Prostate gland (tissue), 2 donors: Measurements from ENCODE around the gene NPR2. TPM values are rescaled to one million over a fixed set of nuclear protein-coding genes. Genes with fewer than 3 reads are reported as not detected.

Source experiments
- DNase-seq: peaks from one replicate; pipeline ENCODE4 v3.0.0-alpha.2; 2019; ENCODE audit warnings: low spot score
- H3K27ac ChIP-seq, 2 donors: fragments of 200-600 bp; sonication (generic); 2 replicates each; pipeline ENCODE4 v1.5.1; 2017 to 2019
- H3K27me3 ChIP-seq: fragments of 200-600 bp; sonication (generic); replicated peaks from 2 replicates; pipeline ENCODE4 v1.5.1; 2019; ENCODE audit not compliant: insufficient read depth
- H3K36me3 ChIP-seq, 2 donors: fragments of 200-600 bp; sonication (generic); 1 replicate in 1 of 2; 2 replicates in 1 of 2; pipeline versions ENCODE4 v1.5.1 to v1.8.1; 2017 to 2019
- H3K4me1 ChIP-seq: fragments of 200-600 bp; sonication (generic); replicated peaks from 2 replicates; pipeline ENCODE4 v1.5.1; 2019
- H3K4me3 ChIP-seq, 2 donors: fragments of 200-600 bp; sonication (generic); 2 replicates each; pipeline ENCODE4 v1.5.1; 2017 to 2019
- H3K9me3 ChIP-seq: fragments of 200-600 bp; sonication (generic); 2 replicates; pipeline ENCODE4 v1.5.1; 2017
- CTCF ChIP-seq, 4 experiments: fragments of 200-600 bp in 2 of 4; fragments of 450-650 bp in 2 of 4; sonication (generic) in 2 of 4; IDR thresholded peaks; 1 replicate in 3 of 4; 2 replicates in 1 of 4; pipeline ENCODE4 v1.5.1; 2016 to 2019; ENCODE audit warnings: antibody characterized with exemption in 4 of 4, mild to moderate bottlenecking in 2 of 4, moderate library complexity in 2 of 4
- POLR2A ChIP-seq: fragments of 450-650 bp; IDR thresholded peaks from one replicate; pipeline ENCODE4 v1.6.1; 2016; ENCODE audit warnings: antibody characterized with exemption, mild to moderate bottlenecking
- POLR2AphosphoS5 ChIP-seq: sonication (generic); formaldehyde crosslinking; IDR thresholded peaks from one replicate; pipeline ENCODE4 v1.6.1; 2017; ENCODE audit warnings: antibody characterized with exemption
- WGBS: methylation state at CpG from one replicate; pipeline ENCODE4 v1.1.5; 2018; 5-methylcytosine and 5-hydroxymethylcytosine counted together
- intact Hi-C: fragments of 100-400 bp; cut with DNase I; formaldehyde crosslinking; loops from one replicate; pipeline ENCODE4 v1.14.2; 2022
- total RNA-seq, 2 donors: library from RNA; depleted of rRNA; stranded (reverse); fragments of >200 nt; gene quantifications; one replicate each; pipeline ENCODE4 v1.1.0, GENCODE V29; 2016

Gene NPR2
- total RNA-seq, 2 donors from 2014 or later, result 17.3 to 33.2 TPM

DNA sequence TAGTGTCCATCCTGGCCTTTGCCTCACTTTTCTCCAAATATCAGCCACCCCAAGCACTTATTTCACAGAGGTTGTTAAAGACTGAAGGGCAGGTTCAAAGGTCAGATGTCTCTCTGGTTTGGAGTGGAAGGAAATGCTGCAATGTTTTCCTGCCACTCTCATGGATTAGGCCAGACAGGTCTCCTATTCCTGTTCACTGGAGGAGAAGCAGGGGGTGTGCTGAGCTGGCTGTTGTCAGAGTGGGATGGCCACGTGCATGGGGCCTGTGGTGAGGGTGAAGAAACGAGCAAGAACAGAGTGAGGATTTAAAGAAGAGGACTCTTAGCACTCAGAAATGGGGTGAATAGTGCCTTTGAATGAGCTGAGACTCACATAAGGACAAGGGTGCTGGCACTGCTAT, 44.4 kb downstream of the NPR2 start:
- Histone ChIP-seq H3K9me3 (no peaks in the 10 kb centered on the region), H3K4me1 (peaks cover 29% of the 10 kb centered on the region), H3K4me3 (no peak overlapping the region), H3K27me3 (no peaks in the 10 kb centered on the region), H3K27ac (no peak overlapping the region), H3K36me3 (no peaks in the 10 kb centered on the region)
- no peak for DNase-seq
- WGBS, result 83% methylated on average over 2 of the region's 2 CpGs
- intact Hi-C loops, result no loop called here
- TF ChIP-seq CTCF (IDR thresholded peaks at IDR 0.05) (no peak), POLR2AphosphoS5 (no peak), POLR2A (no peak)

DNA sequence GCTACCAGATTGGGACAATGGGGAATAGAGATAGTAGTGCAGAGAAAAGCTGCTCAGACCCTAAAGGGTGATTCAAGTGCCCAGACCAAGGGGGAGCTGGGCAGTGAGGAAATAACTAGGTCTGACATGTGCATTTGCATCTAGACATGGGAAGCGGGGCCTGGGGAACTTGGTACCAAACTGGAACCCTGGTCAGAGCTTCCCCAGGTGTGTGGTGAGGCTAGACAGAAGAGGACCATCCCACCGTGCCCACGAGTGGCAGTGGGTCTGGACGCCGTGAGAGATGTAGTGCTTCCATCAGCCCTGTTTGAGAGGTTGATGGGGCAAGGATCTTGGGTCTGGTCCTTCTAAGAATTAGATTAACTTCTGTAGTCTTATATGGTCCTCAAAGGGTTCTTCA, 45.2 kb downstream of the NPR2 start:
- 95% methylated on average over 5 of the region's 5 CpGs for WGBS
- intact Hi-C loops, result no loop called here
- H3K36me3 ChIP-seq, result no peaks in the 10 kb centered on the region
- TF ChIP-seq POLR2AphosphoS5 (no peak), CTCF (IDR thresholded peaks at IDR 0.05) (no peak), POLR2A (no peak)
- no peak overlapping the region for H3K27ac ChIP-seq
- H3K4me1 ChIP-seq, result peaks cover 23% of the 10 kb centered on the region
- H3K27me3 ChIP-seq, result no peaks in the 10 kb centered on the region
- DNase-seq, result no peak
- no peaks in the 10 kb centered on the region for H3K9me3 ChIP-seq
- no peak overlapping the region for H3K4me3 ChIP-seq

DNA sequence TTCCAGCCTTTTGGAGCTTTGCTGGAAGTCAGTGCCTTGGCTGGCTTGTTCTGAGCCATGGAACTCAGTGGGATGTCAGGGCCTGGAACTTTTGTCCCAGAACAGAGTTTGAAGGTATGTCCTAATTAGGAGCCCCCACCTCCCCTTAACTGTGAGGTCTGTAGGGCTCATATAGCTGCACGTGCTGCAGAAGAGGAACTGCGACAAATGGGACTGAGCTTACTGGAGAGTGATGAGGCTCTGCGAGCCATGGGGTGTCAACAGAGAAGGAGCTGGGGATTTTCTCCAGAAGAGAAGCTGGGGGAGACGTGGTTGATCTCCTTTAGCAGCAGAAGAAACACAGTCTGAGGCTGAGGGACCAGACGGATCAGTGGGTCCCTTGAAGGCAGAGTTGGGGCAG, 48.5 kb downstream of the NPR2 start:
- 95% methylated on average over 5 of the region's 5 CpGs for WGBS
- TF ChIP-seq CTCF (IDR thresholded peaks at IDR 0.05), result no peak
- no peak for TF ChIP-seq POLR2AphosphoS5
- TF ChIP-seq POLR2A, result no peak
- Histone ChIP-seq H3K4me1 (no peaks in the 10 kb centered on the region), H3K9me3 (no peaks in the 10 kb centered on the region), H3K36me3 (no peaks in the 10 kb centered on the region), H3K27me3 (no peaks in the 10 kb centered on the region), H3K27ac (no peak overlapping the region), H3K4me3 (no peak overlapping the region)
- DNase-seq, result no peak
- intact Hi-C loops, result no loop called here

DNA sequence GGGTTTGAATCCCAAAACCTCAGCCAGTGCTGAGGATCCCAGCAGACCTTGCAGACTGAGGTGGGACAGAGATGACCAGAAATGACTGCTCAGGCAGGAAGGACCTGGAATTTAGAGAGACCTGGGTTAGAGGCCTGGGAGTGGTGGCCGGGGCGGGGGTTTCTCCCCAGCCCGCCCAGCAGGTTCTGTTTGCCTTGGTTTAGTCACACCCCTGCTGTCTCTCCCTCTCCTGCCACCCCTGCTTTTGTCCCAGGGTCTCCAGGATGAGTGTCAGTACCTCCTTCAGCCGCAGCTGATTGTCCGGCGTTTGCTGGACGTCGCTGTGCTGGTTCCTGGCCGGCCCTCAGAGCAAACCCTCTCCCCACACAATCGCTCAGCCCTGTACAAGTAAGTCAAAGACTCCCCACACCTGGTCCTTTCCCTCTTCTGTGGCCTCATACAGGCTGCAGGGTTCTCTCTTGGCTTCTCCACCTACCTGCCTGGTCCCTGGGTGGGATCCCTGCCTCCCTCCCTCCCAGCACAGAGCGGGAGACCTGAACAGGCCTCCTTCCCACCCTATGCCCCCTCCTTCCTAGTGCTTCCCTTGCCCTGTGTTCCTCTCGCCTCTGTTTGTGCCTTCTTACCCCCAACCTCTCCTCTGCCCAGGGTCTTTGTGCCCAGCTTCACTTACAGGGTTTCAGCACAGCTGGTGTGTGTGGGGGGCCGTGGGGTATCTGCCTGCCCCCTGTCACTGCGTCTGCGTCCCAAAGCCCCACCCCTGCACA, 49.7 kb downstream of the NPR2 start:
- Histone ChIP-seq H3K4me3 (no peak overlapping the region), H3K27ac (no peak overlapping the region), H3K27me3 (no peaks in the 10 kb centered on the region), H3K36me3 (no peaks in the 10 kb centered on the region), H3K9me3 (no peaks in the 10 kb centered on the region), H3K4me1 (no peaks in the 10 kb centered on the region)
- intact Hi-C loops, result no loop called here
- WGBS, result 93% methylated on average over 15 of the region's 15 CpGs
- TF ChIP-seq POLR2A (no peak), CTCF (IDR thresholded peaks at IDR 0.05) (no peak), POLR2AphosphoS5 (no peak)
- DNase-seq, result no peak

- no peaks in the 10 kb centered on the region for H3K27me3 ChIP-seq
- DNase-seq, result no peak
- no peak overlapping the region for H3K27ac ChIP-seq
- no peaks in the 10 kb centered on the region for H3K4me1 ChIP-seq
- H3K36me3 ChIP-seq, result no peaks in the 10 kb centered on the region
- 71% methylated on average over 5 of the region's 5 CpGs for WGBS
- intact Hi-C loops, result no loop called here
- no peak for TF ChIP-seq CTCF (IDR thresholded peaks at IDR 0.05)
- TF ChIP-seq POLR2AphosphoS5, result no peak
- TF ChIP-seq POLR2A, result no peak
- no peaks in the 10 kb centered on the region for H3K9me3 ChIP-seq
- H3K4me3 ChIP-seq, result no peak overlapping the region
Measured at GRCh38 chr9:35841645-35841900, 50.2 kb downstream of the NPR2 start.
